Activated CD8-positive, alpha-beta memory T cell treated with anti-CD3 and anti-CD28 coated beads, Interleukin-2, amount 10 ng/mL, durations not matched to agents 7 days and 5 days (primary cell): ENCODE data around the gene GPX7. TPM values are rescaled to one million over a fixed set of nuclear protein-coding genes. Genes with fewer than 3 reads are reported as not detected.
"Not testable (repeated sequence)": the region's sequence is repeated elsewhere in the genome, so short reads cannot be mapped to it uniquely, and the experiment has no call there.

Source experiments
- ATAC-seq: fragments of 150-1000 bp; cut with Tn5 transposase; one replicate; pipeline ENCODE4 v1.10.0; 2021; ENCODE audit warnings: moderate library complexity
- CTCF ChIA-PET: fragments of 350-600 bp; sonication (Branson Sonifier 250); formaldehyde crosslinking; loops from one replicate; lab custom pipeline; 2021; ENCODE audit warnings: antibody characterized with exemption; lab: Charles Lee
- DNase-seq: peaks from one replicate; pipeline ENCODE4 v3.0.0-alpha.2; 2020
- H3K27ac Mint-ChIP-seq: one replicate; pipeline ENCODE4 v1.8.0; 2021; ENCODE audit warnings: mild to moderate bottlenecking, mixed read lengths
- H3K27me3 Mint-ChIP-seq: one replicate; pipeline ENCODE4 v1.8.0; 2021; ENCODE audit warnings: mixed read lengths
- H3K36me3 Mint-ChIP-seq: one replicate; pipeline ENCODE4 v1.8.0; 2021; ENCODE audit warnings: mild to moderate bottlenecking, mixed read lengths
- H3K4me1 Mint-ChIP-seq: one replicate; pipeline ENCODE4 v1.8.0; 2021; ENCODE audit warnings: mixed read lengths
- H3K4me3 Mint-ChIP-seq: one replicate; pipeline ENCODE4 v1.8.0; 2021; ENCODE audit warnings: mild to moderate bottlenecking, moderate library complexity, mixed read lengths
- H3K9me3 Mint-ChIP-seq: one replicate; pipeline ENCODE4 v1.8.0; 2022; ENCODE audit warnings: low read depth, mixed read lengths
- total RNA-seq, 2 experiments: library from RNA; stranded (reverse); gene quantifications; one replicate each; pipeline ENCODE4 v1.2.3, GENCODE V29; 2021

Gene GPX7
- total RNA-seq, 2 experiments from 2014 or later: 14.4 to 15.3 TPM

DNA sequence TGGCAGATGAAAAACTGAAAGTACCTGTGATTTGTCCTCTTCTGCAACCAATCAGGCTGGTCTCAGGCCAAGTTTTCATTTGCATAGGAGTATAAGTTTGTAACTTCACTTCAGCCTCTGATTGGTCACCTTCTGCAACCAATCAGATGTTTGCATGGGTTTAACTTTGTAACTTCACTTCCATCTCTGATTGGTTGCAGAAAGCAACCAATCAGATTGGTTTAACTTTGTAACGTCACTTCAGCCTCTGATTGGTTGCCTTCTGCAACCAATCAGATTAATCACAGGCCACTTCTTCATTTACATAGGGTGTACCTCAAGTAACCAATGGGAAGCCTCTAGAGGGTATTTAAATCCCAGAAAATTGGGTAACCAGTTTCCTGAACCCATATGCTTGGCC lies 30.4 kb upstream of the GPX7 start:
- DNase-seq: no peak
- no peak overlapping the region for H3K27ac Mint-ChIP-seq
- no peaks in the 10 kb centered on the region for H3K27me3 Mint-ChIP-seq
- no peaks in the 10 kb centered on the region for H3K9me3 Mint-ChIP-seq
- no peaks in the 10 kb centered on the region for H3K36me3 Mint-ChIP-seq
- ATAC-seq: peak; percentile 30
- peaks cover 7% of the 10 kb centered on the region for H3K4me1 Mint-ChIP-seq
- CTCF ChIA-PET: no interaction called here
- H3K4me3 Mint-ChIP-seq: no peak overlapping the region

- H3K36me3 Mint-ChIP-seq: no peaks in the 10 kb centered on the region
- no peak overlapping the region for H3K27ac Mint-ChIP-seq
- CTCF ChIA-PET: no interaction called here
- DNase-seq: no peak
- no peaks in the 10 kb centered on the region for H3K27me3 Mint-ChIP-seq
- peaks cover 7% of the 10 kb centered on the region for H3K4me1 Mint-ChIP-seq
- ATAC-seq: no peak
- H3K9me3 Mint-ChIP-seq: no peaks in the 10 kb centered on the region
- H3K4me3 Mint-ChIP-seq: no peak overlapping the region
Observed at GRCh38 chr1:52572387-52572786, 29.8 kb upstream of the GPX7 start.

GRCh38 chr1:52574594-52574993 lies 27.6 kb upstream of the GPX7 start:
- H3K27me3 Mint-ChIP-seq: no peaks in the 10 kb centered on the region
- no peak for ATAC-seq
- DNase-seq: no peak
- no peaks in the 10 kb centered on the region for H3K9me3 Mint-ChIP-seq
- no peak overlapping the region for H3K27ac Mint-ChIP-seq
- peaks cover 4% of the 10 kb centered on the region for H3K36me3 Mint-ChIP-seq
- H3K4me1 Mint-ChIP-seq: peaks cover 11% of the 10 kb centered on the region
- CTCF ChIA-PET: no interaction called here
- H3K4me3 Mint-ChIP-seq: no peak overlapping the region

DNA sequence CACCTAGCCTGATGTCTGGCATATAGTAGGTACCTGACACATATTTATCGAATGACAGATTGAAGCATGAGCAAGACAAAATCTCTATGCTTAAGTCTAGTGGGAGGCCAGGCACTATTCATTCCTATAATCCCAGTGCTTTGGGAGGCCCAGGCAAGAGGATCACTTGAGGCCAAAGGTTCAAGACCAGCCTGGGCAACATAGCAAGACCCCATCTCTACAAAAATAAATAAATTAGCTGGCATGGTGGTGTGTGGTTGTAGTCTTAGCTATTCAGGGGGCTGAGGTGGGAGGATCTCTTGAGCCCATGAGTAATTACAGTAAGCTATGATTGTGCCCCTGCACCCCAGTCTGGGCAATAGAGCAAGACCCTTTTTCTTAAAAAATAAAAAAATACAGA lies 26.1 kb upstream of the GPX7 start:
- H3K4me3 Mint-ChIP-seq: no peak overlapping the region
- CTCF ChIA-PET: interaction anchor here (1.6 kb wide), 1 partner anchor 9 kb away, joined by 3 read pairs; no protein-coding TSS in a partner anchor
- H3K27ac Mint-ChIP-seq: no peak overlapping the region
- ATAC-seq: no peak
- no peak for DNase-seq
- H3K4me1 Mint-ChIP-seq: peaks cover 12% of the 10 kb centered on the region
- peaks cover 4% of the 10 kb centered on the region for H3K36me3 Mint-ChIP-seq
- no peaks in the 10 kb centered on the region for H3K27me3 Mint-ChIP-seq
- H3K9me3 Mint-ChIP-seq: no peaks in the 10 kb centered on the region

DNA sequence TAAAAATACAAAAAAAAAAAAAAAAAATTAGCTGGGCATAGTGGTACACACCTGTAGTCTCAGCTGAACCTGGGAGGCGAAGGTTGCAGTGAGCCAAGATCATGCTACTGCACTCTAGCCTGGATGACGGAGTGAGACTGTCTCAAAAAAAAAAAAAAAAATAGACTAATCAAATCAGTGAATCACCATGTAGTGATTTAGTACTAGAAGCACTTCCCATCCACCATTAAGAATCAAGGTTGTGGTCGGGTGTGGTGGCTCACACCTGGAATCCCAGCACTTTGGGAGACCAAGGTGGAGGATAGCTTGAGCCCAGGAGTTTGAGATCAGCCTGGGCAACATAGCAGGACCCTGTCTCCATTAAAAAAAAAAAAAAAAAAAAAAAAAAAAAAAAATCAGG lies 24.1 kb upstream of the GPX7 start:
- H3K36me3 Mint-ChIP-seq, H3K27me3 Mint-ChIP-seq, H3K27ac Mint-ChIP-seq, CTCF ChIA-PET, H3K4me3 Mint-ChIP-seq, H3K9me3 Mint-ChIP-seq, DNase-seq, ATAC-seq: not testable (repeated sequence)
- peaks cover 12% of the 10 kb centered on the region for H3K4me1 Mint-ChIP-seq

DNA sequence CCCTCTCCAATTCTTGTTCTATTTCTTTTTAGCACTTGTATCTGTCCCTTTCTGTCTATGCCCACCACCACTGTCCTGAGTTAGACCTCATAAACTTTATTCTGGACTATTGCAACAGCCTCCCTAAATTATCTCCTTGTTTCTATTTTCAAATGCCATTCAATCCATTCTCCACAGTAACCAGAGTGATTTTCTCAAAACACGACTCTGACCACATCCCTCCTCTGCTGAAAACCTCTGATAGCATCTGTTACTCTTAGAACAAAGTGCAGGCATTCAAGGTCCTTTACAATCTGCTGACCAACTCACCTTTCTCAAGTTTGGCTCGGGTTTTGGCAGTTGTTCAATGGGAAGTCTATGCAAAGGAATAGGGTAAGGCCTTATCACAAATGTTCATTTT lies 22.8 kb upstream of the GPX7 start:
- DNase-seq (peak; percentile 41), ATAC-seq (peak; percentile 30)
- H3K27me3 Mint-ChIP-seq: no peaks in the 10 kb centered on the region
- H3K4me1 Mint-ChIP-seq: peaks cover 12% of the 10 kb centered on the region
- H3K9me3 Mint-ChIP-seq: no peaks in the 10 kb centered on the region
- H3K4me3 Mint-ChIP-seq: no peak overlapping the region
- peaks cover 4% of the 10 kb centered on the region for H3K36me3 Mint-ChIP-seq
- CTCF ChIA-PET: no interaction called here
- H3K27ac Mint-ChIP-seq: peak overlapping the region; percentile 29

DNA sequence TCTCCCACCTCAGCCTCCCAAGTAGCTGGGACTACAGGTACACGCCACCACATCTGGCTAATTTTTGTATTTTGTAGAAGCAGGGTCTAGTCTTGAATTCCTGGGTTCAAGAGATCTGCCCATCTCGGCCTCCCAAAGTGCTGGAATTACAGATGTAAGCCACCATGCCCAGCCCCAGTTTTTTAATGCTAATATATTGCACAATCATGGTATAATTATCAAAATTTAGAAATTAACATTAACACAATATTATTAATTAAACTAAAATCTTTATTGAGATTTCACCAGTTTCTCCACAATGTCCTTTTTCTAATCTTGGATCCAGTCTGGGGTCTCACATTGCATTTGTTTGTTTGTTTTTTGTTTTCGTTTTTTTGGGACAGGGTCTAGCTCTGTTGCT lies 21.9 kb upstream of the GPX7 start:
- DNase-seq (no peak), ATAC-seq (no peak)
- no peak overlapping the region for H3K4me3 Mint-ChIP-seq
- no peak overlapping the region for H3K27ac Mint-ChIP-seq
- CTCF ChIA-PET: interaction anchor here (0.9 kb wide), 1 partner anchor 27 kb away, joined by 3 read pairs; the partner anchor contains the start of gene TUT4
- H3K27me3 Mint-ChIP-seq: no peaks in the 10 kb centered on the region
- H3K9me3 Mint-ChIP-seq: no peaks in the 10 kb centered on the region
- peaks cover 12% of the 10 kb centered on the region for H3K4me1 Mint-ChIP-seq
- H3K36me3 Mint-ChIP-seq: peaks cover 4% of the 10 kb centered on the region

- H3K4me3 Mint-ChIP-seq: no peak overlapping the region
- H3K4me1 Mint-ChIP-seq: peaks cover 12% of the 10 kb centered on the region
- CTCF ChIA-PET: interaction anchor here (1.0 kb wide), 1 partner anchor 25 kb away, joined by 3 read pairs; no protein-coding TSS in a partner anchor
- H3K36me3 Mint-ChIP-seq: peaks cover 4% of the 10 kb centered on the region
- DNase-seq: no peak
- no peak overlapping the region for H3K27ac Mint-ChIP-seq
- no peak for ATAC-seq
- no peaks in the 10 kb centered on the region for H3K9me3 Mint-ChIP-seq
- no peaks in the 10 kb centered on the region for H3K27me3 Mint-ChIP-seq
Observed at GRCh38 chr1:52582116-52582696, 20.0 kb upstream of the GPX7 start.

DNA sequence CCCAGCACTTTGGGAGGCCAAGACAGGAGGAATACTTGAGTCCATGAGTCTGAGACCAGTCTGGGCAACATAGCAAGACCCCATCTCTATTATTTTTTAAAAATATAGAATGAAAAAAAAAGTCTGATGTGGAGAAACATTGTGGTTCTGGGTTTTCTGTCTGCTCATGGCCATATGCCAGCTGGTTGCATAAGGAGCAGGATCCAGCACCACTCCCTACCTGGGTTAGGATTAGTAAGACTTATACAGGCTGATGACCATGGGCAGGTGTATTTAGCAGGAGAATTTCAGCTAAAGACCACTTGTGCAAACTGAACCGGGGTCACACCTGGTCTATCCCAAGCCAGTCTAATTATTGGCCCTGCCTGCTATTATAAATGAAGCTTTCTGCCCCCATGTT lies 16.7 kb upstream of the GPX7 start:
- no peaks in the 10 kb centered on the region for H3K36me3 Mint-ChIP-seq
- no peak for DNase-seq
- no peak overlapping the region for H3K27ac Mint-ChIP-seq
- CTCF ChIA-PET: no interaction called here
- no peaks in the 10 kb centered on the region for H3K27me3 Mint-ChIP-seq
- no peaks in the 10 kb centered on the region for H3K4me1 Mint-ChIP-seq
- H3K9me3 Mint-ChIP-seq: no peaks in the 10 kb centered on the region
- H3K4me3 Mint-ChIP-seq: no peak overlapping the region
- no peak for ATAC-seq

- no peak overlapping the region for H3K4me3 Mint-ChIP-seq
- H3K4me1 Mint-ChIP-seq: no peaks in the 10 kb centered on the region
- H3K9me3 Mint-ChIP-seq: no peaks in the 10 kb centered on the region
- H3K27me3 Mint-ChIP-seq: no peaks in the 10 kb centered on the region
- CTCF ChIA-PET: no interaction called here
- H3K36me3 Mint-ChIP-seq: no peaks in the 10 kb centered on the region
- no peak overlapping the region for H3K27ac Mint-ChIP-seq
- no peak for DNase-seq
- ATAC-seq: no peak
Observed at GRCh38 chr1:52588027-52588426, 14.1 kb upstream of the GPX7 start.

DNA sequence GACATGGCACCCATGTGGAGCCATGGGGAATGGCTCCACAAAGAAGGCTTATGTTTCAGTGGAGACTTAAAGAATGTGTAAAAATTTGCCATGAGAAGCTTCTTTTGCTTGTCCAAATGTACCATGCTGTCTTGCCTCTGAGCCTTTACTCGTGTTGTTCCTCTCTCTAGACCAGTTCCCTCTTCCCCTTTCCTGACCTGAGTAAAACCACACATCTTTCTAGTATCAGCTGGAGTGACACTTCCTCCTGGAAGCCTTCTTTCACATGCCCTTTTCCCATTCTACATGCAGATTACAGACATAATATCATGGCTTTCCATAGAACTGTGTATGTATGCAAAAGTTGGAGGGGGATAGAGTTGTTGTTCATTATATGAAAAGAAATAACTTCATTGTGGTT lies 13.6 kb upstream of the GPX7 start:
- ATAC-seq (no peak), DNase-seq (no peak)
- CTCF ChIA-PET: no interaction called here
- no peaks in the 10 kb centered on the region for H3K27me3 Mint-ChIP-seq
- no peak overlapping the region for H3K4me3 Mint-ChIP-seq
- no peaks in the 10 kb centered on the region for H3K36me3 Mint-ChIP-seq
- no peak overlapping the region for H3K27ac Mint-ChIP-seq
- H3K9me3 Mint-ChIP-seq: no peaks in the 10 kb centered on the region
- H3K4me1 Mint-ChIP-seq: no peaks in the 10 kb centered on the region

DNA sequence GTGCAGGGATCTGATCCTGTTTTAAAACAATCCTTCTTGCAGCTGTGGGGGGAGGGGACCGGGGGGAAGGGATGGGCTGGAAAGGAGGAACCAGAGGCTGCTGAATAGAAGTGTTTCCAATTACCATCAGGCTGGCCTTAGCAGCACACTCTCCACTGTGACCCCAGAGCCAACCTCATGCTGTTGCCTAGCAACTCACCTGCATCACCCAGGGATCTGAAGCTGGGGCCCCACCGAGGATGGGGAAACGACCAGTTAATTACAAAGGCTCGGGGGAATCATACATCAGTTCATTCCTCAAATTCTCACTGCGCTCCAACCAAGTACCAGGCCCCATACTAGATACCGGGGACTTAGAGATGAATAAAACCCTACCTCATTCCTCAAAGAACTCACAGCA lies 11.9 kb upstream of the GPX7 start:
- Mint-ChIP-seq H3K4me1 (no peaks in the 10 kb centered on the region), H3K27ac (no peak overlapping the region), H3K36me3 (no peaks in the 10 kb centered on the region), H3K9me3 (no peaks in the 10 kb centered on the region), H3K4me3 (no peak overlapping the region), H3K27me3 (no peaks in the 10 kb centered on the region)
- ATAC-seq (no peak), DNase-seq (no peak)
- CTCF ChIA-PET: no interaction called here

DNA sequence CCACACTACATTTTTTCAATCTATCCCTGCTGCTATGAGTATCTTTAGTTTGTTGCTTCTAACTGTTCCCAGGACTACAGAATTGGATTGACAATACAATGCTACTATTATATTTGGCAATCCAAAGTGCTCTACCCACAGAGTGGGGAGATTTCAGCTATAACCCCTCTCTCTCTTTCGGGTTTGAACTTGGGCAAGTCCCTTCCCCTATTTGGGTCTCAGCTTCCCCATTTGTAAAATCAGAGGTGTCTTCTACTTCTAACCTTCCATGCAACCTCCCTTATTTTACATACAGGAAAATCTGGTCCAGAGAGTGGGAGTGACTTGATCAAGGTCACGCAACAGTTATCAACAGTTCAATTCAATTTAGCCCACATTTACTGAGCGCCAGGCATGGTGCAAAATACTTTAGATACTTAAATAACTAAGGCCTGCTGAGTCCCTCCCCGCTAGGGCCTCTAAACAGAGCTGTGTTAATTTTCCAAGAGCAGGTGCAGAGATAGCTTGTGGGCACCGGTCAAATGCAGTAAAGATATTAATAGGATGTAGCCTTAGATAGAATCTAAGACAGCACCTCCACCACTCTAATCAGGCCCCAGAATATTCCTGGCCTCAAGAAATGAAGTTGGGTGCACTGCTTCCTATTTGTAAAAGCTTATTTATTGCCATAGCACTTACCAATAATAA lies 9.4 kb upstream of the GPX7 start:
- no peaks in the 10 kb centered on the region for H3K36me3 Mint-ChIP-seq
- DNase-seq: no peak
- H3K4me3 Mint-ChIP-seq: no peak overlapping the region
- no peak overlapping the region for H3K27ac Mint-ChIP-seq
- CTCF ChIA-PET: no interaction called here
- H3K9me3 Mint-ChIP-seq: no peaks in the 10 kb centered on the region
- no peak for ATAC-seq
- no peaks in the 10 kb centered on the region for H3K27me3 Mint-ChIP-seq
- H3K4me1 Mint-ChIP-seq: no peaks in the 10 kb centered on the region

- CTCF ChIA-PET: interaction anchor here (1.1 kb wide), 1 partner anchor 11 kb away, joined by 4 read pairs; no protein-coding TSS in a partner anchor
- Mint-ChIP-seq H3K4me1 (no peaks in the 10 kb centered on the region), H3K27me3 (no peaks in the 10 kb centered on the region), H3K4me3 (no peak overlapping the region), H3K9me3 (no peaks in the 10 kb centered on the region), H3K36me3 (no peaks in the 10 kb centered on the region), H3K27ac (no peak overlapping the region)
- ATAC-seq (no peak), DNase-seq (no peak)
Observed at GRCh38 chr1:52593495-52593894, 8.7 kb upstream of the GPX7 start.
